MM.1S (cell line): ENCODE data around the gene CACNB2.

Experiments used
- DNase-seq: peaks from one replicate; pipeline ENCODE4 v3.0.0-alpha.2; 2015
- H2AFZ ChIP-seq: fragments of 300-600 bp; sonication (generic); 2 replicates; pipeline ENCODE4 v1.6.0; 2016; ENCODE audit warnings: antibody characterized with exemption, low read length
- H3F3A ChIP-seq: fragments of 300-600 bp; sonication (generic); 2 replicates; pipeline ENCODE4 v1.6.1; 2016; ENCODE audit warnings: mild to moderate bottlenecking, antibody characterized with exemption, low read length, moderate library complexity, mixed read lengths; ENCODE audit not compliant: insufficient read depth
- H3K27ac ChIP-seq: fragments of 300-600 bp; sonication (generic); 2 replicates; pipeline ENCODE4 v1.5.1; 2016; ENCODE audit warnings: mild to moderate bottlenecking, low read length
- H3K27me3 ChIP-seq: fragments of 300-600 bp; sonication (generic); replicated peaks from 2 replicates; pipeline ENCODE4 v1.6.0; 2016; ENCODE audit warnings: low read length; ENCODE audit not compliant: insufficient read depth
- H3K36me3 ChIP-seq: fragments of 300-600 bp; sonication (generic); replicated peaks from 2 replicates; pipeline ENCODE4 v1.6.1; 2016; ENCODE audit warnings: mild to moderate bottlenecking, low read length, mixed read lengths; ENCODE audit not compliant: insufficient read depth
- H3K4me1 ChIP-seq: fragments of 300-600 bp; sonication (generic); 2 replicates; pipeline ENCODE4 v1.6.1; 2016; ENCODE audit warnings: low read length, mixed read lengths
- H3K4me2 ChIP-seq: fragments of 300-600 bp; sonication (generic); 2 replicates; pipeline ENCODE4 v1.6.0; 2016; ENCODE audit warnings: low read depth, low read length
- H3K4me3 ChIP-seq: fragments of 300-600 bp; sonication (generic); 2 replicates; pipeline ENCODE4 v1.5.1; 2016; ENCODE audit warnings: low read length, mixed read lengths
- H3K79me2 ChIP-seq: fragments of 300-600 bp; sonication (generic); 2 replicates; pipeline ENCODE4 v1.6.1; 2016; ENCODE audit warnings: mixed run types, low read length, mixed read lengths
- H3K9ac ChIP-seq: fragments of 300-600 bp; sonication (generic); 2 replicates; pipeline ENCODE4 v1.6.1; 2016; ENCODE audit warnings: low read length, mixed read lengths
- H3K9me2 ChIP-seq: fragments of 300-600 bp; sonication (generic); replicated peaks from 2 replicates; pipeline ENCODE4 v1.6.1; 2016; ENCODE audit warnings: mild to moderate bottlenecking, low read length, mixed read lengths; ENCODE audit not compliant: insufficient read depth
- H3K9me3 ChIP-seq: fragments of 300-600 bp; sonication (generic); replicated peaks from 2 replicates; pipeline ENCODE4 v1.6.1; 2016; ENCODE audit warnings: mild to moderate bottlenecking, low read length, mixed read lengths; ENCODE audit not compliant: insufficient read depth
- H4K20me1 ChIP-seq: fragments of 300-600 bp; sonication (generic); 2 replicates; pipeline ENCODE4 v1.6.1; 2016; ENCODE audit warnings: mild to moderate bottlenecking, low read length, moderate library complexity, mixed read lengths; ENCODE audit not compliant: insufficient read depth
- EZH2 ChIP-seq: fragments of 300-600 bp; sonication (generic); optimal IDR thresholded peaks from 2 replicates; pipeline ENCODE3; 2017; ENCODE audit warnings: low read depth, mild to moderate bottlenecking, antibody characterized with exemption, low read length, mixed read lengths
- EZH2phosphoT487 ChIP-seq: fragments of 300-600 bp; sonication (generic); IDR thresholded peaks from 2 replicates; pipeline ENCODE4 v1.6.1; 2018; ENCODE audit warnings: antibody characterized with exemption, low read length
- TF ChIP-seq, protein P1 (sequence below): fragments of 300-600 bp; sonication (generic); IDR thresholded peaks from 2 replicates; pipeline ENCODE4 v1.5.1; 2016; ENCODE audit warnings: antibody characterized with exemption, low read length, mixed read lengths

CACNB2 gene

DNA sequence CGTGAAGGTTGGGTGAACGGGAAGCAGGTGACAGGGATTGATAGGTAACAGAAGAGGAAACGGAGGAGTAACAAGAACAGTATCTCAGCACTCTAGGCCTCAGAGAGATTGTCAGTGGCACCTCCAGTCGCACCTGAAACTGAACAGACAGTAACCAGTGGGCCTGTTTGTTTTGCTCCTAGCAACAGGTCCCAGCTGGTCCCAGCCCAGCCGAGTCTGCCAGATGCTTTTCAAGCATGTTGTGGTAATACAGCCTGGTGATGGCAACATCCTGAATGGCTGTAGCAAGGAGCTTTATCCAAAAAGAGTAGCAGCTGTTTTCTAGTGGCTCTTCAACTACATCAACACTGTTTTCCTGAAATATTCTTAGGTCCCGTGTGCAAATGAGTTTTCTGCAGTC lies 4.7 kb downstream of the CACNB2 start:
- H2AFZ ChIP-seq: no peak overlapping the region
- no peaks in the 10 kb centered on the region for H3K4me1 ChIP-seq
- no peaks in the 10 kb centered on the region for H3F3A ChIP-seq
- H3K4me3 ChIP-seq: no peak overlapping the region
- no peak for DNase-seq
- no peaks in the 10 kb centered on the region for H3K79me2 ChIP-seq
- H3K27ac ChIP-seq: no peak overlapping the region
- no peaks in the 10 kb centered on the region for H4K20me1 ChIP-seq
- H3K9me2 ChIP-seq: no peaks in the 10 kb centered on the region
- H3K9ac ChIP-seq: no peak overlapping the region
- no peaks in the 10 kb centered on the region for H3K9me3 ChIP-seq
- no peak overlapping the region for H3K4me2 ChIP-seq
- H3K36me3 ChIP-seq: no peaks in the 10 kb centered on the region
- no peaks in the 10 kb centered on the region for H3K27me3 ChIP-seq
- TF ChIP-seq EZH2 (no peak), EZH2phosphoT487 (no peak)
- TF ChIP-seq, protein P1, sequence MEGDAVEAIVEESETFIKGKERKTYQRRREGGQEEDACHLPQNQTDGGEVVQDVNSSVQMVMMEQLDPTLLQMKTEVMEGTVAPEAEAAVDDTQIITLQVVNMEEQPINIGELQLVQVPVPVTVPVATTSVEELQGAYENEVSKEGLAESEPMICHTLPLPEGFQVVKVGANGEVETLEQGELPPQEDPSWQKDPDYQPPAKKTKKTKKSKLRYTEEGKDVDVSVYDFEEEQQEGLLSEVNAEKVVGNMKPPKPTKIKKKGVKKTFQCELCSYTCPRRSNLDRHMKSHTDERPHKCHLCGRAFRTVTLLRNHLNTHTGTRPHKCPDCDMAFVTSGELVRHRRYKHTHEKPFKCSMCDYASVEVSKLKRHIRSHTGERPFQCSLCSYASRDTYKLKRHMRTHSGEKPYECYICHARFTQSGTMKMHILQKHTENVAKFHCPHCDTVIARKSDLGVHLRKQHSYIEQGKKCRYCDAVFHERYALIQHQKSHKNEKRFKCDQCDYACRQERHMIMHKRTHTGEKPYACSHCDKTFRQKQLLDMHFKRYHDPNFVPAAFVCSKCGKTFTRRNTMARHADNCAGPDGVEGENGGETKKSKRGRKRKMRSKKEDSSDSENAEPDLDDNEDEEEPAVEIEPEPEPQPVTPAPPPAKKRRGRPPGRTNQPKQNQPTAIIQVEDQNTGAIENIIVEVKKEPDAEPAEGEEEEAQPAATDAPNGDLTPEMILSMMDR: no peak

DNA sequence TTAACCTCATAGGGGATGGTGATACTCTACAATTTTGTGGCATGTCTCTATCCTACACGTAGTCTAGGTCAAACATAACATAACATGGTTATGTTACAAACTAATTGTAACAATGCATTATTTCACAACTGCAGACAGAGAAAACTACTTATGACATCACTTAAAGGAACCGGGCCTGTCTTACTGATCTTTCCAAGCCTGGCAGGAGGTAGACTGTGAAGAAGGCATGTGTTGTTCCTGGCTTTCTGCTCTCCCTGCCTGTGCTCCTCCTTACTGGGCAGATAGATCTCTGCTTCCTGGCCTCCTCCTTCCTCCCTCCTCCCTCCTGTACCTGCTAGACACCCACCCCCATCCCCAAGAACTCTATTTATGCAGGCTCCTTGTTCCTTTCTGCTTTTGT lies 5.4 kb downstream of the CACNB2 start:
- TF ChIP-seq, protein P1: no peak
- TF ChIP-seq EZH2phosphoT487: no peak
- TF ChIP-seq EZH2: no peak
- H3K9me2 ChIP-seq: no peaks in the 10 kb centered on the region
- H3K4me3 ChIP-seq: no peak overlapping the region
- no peak overlapping the region for H3K4me2 ChIP-seq
- no peaks in the 10 kb centered on the region for H3F3A ChIP-seq
- no peak overlapping the region for H2AFZ ChIP-seq
- no peaks in the 10 kb centered on the region for H4K20me1 ChIP-seq
- H3K79me2 ChIP-seq: no peaks in the 10 kb centered on the region
- no peaks in the 10 kb centered on the region for H3K36me3 ChIP-seq
- H3K9ac ChIP-seq: no peak overlapping the region
- no peaks in the 10 kb centered on the region for H3K4me1 ChIP-seq
- no peak overlapping the region for H3K27ac ChIP-seq
- DNase-seq: no peak
- no peaks in the 10 kb centered on the region for H3K9me3 ChIP-seq
- H3K27me3 ChIP-seq: no peaks in the 10 kb centered on the region

DNA sequence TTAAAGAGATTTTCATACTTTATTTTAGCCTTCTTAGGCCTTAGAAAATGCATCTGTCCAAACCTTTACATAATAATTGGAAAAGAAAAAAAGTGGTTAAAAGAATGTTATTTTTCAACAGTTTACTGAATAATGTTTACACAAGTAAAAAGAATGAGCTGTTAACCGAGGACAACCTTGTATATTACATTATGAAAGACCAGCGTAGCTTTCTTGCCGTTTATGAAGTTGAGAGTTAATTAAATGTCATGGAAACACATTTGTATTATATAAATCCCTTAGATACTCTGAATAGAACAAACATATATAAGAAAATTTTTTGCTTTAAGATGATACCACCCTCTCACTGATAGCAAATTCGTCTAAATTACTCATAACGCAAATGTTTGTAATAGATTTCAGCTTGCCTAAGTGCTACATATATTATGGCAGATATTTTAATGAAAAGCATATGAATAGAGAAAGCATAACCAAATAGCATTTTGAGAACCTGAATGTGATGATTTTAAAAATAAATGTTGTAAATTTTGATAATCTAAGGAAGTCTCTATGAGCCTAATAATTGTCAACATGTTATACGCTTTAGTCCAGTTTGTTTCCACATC lies 9.1 kb downstream of the CACNB2 start:
- Histone ChIP-seq H3F3A (no peaks in the 10 kb centered on the region), H3K4me2 (no peak overlapping the region), H3K9me2 (no peaks in the 10 kb centered on the region), H3K9ac (no peak overlapping the region), H3K9me3 (no peaks in the 10 kb centered on the region), H3K27me3 (no peaks in the 10 kb centered on the region), H3K4me3 (no peak overlapping the region), H3K79me2 (no peaks in the 10 kb centered on the region), H3K4me1 (no peaks in the 10 kb centered on the region), H2AFZ (no peak overlapping the region), H3K27ac (no peak overlapping the region), H3K36me3 (no peaks in the 10 kb centered on the region), H4K20me1 (no peaks in the 10 kb centered on the region)
- TF ChIP-seq EZH2: no peak
- no peak for TF ChIP-seq EZH2phosphoT487
- TF ChIP-seq, protein P1: no peak
- no peak for DNase-seq
